HG03139 (cell line): ENCODE results near the gene BET1.
A peak's percentile ranks its signal among the peaks of the same experiment; 100 is the strongest.
"Not testable (repeated sequence)": the region's sequence is repeated elsewhere in the genome, so short reads cannot be mapped to it uniquely, and the experiment has no call there.

Experiments
- ATAC-seq: cut with Tn5 transposase; IDR thresholded peaks from one replicate; pipeline ENCODE4 v1.9.1; 2021; ENCODE audit not compliant: unreplicated experiment

BET1 gene, protein sequence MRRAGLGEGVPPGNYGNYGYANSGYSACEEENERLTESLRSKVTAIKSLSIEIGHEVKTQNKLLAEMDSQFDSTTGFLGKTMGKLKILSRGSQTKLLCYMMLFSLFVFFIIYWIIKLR

DNA sequence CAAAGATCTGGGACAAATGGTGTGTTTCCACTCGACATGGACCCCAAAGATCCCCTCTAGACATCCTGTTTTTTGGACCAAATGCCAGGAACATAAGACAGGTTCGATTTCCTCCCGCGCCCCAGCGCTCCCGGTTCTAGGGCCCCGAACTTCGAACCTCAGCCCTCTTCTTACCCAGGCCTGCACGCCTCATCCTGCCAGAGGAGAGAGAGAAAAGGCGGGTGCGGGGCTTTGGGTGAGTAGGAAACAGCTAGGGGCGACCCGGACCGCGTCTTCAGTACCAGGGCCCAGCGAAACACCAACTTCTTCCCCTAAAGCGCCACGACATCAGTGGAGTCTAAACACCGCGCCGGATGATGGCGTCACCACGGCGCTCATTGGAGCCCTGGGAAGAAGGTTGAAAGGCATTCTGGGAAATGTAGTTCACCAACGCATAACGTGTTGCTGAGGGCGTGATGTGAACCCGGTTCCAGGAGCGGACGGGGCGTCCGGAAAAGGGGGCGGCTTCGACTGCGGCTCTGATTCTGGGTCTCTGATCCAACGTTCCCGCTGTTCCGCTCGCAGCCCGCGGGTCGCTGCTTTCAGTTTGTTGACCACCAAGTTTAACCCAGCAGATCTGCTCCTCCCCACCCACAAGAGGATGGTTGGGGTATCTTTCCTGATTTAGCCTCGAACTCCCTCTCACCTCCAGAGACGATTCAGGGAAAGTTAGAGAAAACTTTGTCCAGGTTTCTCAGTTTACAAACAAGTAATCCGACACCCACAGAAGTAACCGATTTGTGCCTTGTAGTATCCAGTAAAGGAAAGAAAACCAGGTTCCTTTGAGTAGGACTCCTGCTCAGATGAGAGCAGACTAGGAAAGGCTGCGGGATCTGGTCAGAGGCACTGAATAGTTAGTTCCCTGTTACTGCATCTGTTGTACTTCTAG is at the start of gene BET1:
TSS of gene BET1 (minus strand) at position 332 of the 928 bp plus-strand sequence. CDS start at position 193, 139 bp downstream.
- ATAC-seq = peak; percentile 93

DNA sequence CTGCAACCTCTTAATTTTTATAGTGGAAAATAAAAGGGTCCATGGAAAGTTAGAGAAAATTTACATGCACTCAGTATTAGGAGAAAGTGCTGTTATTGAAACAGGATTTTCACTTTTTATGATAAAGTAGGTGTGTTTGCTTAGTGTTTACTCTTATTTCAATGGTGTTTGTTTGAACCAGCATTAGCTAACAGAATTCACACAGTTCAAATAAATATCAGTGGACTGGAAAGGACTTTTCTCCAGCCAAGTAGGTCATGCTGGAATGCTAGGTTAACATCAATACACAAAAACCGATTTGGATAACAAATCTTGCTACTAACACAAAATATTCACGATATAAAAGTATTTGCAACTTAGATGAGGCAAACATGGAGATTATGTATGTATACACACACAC is 49.4 kb upstream of the BET1 start:
- ATAC-seq = no peak

DNA sequence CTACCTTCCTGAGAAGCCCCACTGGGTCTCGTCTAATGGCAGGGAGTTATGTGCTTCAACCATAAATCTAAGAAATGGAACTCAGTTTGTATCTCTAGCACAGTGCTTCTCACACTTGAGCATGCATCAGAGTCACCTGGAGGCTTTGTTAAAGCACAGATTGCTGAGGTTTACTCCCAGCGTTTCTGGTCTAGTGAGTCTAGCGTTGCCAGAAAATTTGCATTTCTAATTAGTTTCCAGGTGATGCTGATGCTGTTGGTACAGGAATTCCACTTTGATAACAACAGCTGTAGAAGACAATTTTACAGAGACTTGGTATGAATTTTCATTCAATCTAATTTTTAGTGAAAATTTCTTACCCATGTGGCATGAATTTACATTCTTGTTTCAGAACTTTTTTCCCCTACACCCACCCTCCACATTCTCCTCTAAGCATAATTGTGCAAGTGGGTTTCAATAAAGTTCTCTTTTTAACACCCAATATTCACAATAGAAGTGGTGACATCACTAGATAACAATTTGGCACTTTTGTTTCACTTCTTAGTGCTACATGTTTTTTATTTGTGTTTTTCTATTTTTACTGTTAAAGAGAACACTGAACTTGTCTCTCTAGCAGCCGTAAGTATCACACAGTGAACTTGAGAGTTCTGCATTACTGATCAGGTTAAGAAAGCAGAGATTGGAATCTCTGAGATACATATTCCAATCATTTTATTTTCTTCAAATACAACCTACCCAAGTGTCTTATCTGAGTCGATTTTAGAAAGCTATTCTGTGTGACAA is 48.4 kb upstream of the BET1 start:
- ATAC-seq = peak; percentile 51

DNA sequence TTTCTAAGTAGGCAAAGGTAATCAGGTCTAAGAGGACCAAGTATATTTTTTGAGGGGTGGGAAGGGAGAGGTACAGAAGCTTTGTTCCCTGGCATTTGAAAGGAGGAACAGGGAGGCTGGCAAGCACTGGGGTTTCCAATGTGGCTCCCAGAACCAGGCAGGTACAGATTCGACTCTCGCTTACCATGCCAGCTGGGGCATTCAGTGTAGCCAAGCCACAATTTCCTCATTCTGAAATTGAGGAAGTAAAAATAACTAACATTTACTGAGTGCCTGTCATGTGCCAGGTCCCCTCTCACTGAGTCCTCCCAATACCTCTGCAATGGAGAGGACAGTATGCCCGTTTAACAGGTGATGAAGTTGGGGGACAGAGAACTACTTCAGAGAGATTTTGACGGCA is 45.9 kb upstream of the BET1 start:
- peak; percentile 74 for ATAC-seq

DNA sequence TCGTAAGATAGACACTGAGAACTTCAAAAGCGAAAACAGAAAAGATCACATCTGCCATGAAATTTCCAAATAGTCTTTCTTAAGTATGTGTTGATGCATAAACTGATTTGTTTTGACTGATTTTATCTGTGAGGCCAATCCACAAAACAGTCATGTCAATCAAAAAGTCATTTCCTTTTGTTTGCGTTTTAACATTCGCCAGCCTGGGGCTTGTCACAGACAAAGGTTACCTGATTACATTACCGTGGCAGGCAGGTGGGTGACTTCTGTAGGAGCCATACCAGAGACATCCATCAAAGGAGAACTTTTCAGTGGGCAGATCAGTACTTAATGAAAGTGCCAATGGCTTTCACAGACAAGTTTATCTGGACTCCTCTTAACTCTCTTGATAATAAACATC is 45.5 kb upstream of the BET1 start:
- peak; percentile 27 for ATAC-seq

DNA sequence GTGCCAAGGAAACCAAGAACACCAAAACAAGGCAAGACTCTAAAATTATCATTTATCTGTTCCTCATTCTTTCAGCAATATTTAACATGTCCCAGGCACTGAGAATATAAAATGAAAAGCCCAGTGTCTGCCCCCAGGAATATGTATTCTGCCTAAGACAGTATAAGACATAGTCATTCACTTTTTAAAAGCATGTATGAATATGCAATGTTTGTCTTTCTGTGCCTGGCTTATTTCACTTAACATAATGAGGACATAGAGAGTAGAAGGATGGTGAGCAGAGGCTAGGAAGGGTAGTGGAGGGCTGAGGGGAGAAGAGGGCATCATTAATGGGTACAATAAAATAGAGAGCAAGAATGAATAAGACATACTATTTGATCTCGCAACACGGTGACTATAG is 44.6 kb upstream of the BET1 start:
- no peak for ATAC-seq

DNA sequence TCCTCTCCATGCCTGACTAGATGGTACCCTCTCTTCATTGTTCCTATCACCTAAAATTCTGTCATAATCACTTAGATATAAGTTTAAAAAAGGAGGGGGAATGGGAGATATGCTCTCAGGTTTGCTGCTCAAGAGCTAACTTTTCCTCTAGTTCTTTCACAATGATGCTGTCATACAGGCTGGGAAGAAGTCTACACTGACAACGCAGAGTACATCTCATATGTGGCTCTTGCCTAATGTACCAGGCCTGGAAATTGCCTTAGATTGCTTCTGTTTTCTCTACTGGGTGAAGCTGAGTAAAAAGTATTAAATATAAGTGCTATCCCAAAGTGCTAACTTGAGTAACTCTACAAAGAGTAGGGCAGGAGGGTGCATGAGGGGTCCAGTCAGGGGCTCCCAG is 43.8 kb upstream of the BET1 start:
- no peak for ATAC-seq

DNA sequence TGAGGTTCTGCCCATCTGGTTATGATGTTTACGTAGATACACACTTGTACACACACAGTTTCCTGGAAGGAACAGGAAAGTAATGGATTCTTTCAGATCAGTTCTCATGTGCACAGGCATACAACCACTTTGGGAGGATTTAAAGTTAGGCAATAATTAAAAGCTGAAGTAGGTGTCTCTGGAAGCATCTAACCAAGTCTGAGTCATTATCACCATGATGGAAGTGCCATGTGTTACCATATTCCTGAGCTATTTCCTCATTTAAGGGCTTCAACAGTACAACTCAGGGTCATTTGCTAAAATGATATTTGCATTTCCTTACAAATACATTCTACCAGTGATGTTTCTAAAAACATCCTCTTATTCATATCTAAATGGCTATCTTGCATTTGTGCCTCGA is 41.4 kb upstream of the BET1 start:
- no peak for ATAC-seq

DNA sequence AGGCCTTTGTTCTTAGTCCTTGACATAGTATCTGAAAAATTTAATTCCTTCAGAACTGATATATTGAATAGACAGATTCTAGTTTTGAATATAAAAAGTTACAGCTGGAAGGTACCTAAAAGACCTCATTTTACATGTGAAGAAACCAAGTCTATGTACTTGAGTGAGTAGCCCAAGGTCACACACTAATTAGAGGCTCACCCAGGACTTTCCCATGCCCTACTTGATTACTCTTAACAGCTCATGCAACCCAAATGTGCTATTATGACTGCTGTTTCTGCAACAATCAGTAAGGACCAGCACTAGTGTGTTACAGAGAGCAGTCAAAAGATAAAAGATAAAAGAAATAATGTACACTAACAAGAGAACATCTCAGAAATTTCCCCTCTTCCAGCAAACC is 40.7 kb upstream of the BET1 start:
- no peak for ATAC-seq

DNA sequence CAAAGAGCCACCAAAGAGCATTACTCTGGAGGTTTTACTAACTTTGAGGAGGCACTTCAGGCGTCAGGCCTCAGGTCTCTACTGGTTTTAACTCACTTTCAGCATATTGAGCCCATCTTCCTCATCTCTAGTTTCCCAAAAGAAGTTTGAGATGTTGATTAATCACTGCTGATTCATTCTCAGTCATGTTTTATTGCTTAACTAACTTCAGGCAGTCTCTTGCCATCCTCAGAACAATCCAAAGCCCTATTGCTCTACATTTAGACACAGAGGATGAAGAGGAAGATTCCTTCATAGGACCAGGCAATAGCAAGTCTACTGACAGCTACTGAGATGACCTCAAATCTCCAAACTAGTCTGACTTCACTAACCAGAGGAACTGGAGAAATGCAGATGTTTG is 39.1 kb upstream of the BET1 start:
- no peak for ATAC-seq

DNA sequence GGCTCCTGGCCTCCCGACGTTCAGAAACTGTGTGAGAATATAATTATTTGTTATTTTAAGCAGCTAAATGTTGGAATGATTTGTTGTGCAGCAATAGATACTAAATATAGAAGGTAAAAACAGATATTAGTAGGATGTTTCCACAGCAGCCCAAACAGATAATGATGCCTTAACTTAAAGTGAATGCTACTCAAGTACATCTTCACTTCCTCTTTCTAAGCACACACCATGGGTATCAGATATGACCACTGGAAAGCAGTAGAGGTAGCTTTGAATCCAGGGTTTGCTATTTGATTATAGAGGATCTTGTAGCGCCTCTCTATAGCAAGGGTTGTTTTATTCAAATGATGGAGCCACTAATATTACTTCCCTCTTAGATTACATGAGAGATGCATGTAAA is 38.2 kb upstream of the BET1 start:
- peak; percentile 94 for ATAC-seq

DNA sequence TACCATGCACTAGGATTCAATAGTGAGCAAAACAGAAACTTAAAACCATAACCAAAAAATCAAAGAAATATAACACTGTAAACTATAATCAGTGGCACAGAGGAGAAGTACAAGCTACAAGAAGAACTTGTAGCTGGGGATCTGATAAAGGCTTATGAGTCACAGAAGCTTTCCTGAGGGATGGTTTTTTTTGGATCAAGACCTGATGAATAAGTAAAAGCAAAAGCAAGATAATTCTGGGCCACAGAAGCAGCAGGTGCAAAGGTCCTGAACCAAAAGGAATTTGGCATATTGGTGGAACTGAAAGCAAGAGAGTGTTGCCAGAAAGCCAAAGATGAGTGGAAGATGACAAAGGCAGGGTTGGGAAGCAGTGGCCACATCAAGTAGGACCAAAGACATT is 37.4 kb upstream of the BET1 start:
- ATAC-seq = no peak

DNA sequence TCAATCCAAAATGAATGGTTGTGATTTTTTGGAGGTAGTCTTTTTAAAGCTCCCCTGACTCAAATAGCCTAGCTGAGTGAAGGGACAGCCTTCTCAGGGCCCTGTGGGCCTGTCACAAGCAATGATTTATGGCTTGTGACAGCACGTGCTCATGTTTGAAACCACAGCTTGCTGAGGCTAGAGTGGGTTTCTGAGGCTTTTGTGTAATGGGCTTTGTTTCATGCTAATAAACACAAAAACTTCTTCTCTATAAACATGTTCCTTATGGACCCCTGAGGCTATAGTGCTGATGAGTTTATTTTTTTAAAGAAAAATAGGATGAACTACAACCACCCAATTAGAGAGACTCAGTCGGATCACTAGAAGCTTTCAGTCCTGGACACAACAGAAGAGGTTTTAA is 36.1 kb upstream of the BET1 start:
- ATAC-seq = no peak

DNA sequence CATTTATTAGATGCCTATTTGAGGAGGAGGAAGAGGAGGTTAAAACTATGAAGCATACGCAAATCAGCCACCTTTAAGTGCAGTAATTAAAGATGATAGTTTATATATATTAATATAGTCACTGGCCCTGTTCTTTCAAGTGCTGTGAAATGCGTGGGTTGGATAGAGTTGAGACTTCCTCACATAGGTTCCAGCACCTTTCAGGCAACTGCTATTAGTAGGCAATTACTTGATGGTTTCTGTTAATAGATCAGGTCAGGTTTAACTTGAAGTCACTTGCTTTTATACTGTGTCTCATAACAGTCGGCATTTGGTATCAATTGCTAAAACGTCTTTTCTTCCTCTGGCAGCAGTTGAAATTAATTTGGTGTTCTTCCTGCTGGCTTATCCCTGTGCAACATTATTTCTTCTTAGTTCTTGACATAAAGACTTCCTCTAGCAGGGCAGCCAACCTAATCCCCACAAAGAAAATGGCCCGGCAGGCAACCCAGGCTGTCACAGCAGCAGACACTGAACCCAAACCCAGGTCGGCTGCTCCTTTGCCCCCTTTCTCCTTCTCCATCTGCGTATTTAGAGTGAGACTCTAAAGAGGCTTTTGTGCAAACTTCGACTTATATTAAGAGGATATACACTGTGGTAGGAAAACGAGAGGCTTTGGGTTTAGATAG is 35.3 kb upstream of the BET1 start:
- no peak for ATAC-seq

DNA sequence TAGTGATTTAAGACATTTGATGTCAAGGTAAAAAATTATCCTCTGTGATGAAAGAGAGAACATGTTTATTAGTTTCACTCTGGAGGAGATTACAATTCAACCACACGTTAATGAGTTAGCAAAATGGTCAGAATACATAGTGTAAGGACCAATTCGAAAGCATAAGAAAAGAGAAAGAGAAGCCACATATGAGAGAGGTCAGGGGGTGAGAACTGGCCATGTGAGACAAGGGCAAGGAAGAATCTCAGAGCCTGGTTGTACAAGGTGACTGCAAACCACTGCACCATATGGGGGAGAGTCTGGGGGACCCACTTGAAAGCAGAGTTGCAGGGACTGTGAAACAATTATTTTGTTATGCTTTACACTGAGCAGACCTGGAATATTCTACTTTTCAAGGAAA is 27.7 kb upstream of the BET1 start:
- ATAC-seq = no peak

DNA sequence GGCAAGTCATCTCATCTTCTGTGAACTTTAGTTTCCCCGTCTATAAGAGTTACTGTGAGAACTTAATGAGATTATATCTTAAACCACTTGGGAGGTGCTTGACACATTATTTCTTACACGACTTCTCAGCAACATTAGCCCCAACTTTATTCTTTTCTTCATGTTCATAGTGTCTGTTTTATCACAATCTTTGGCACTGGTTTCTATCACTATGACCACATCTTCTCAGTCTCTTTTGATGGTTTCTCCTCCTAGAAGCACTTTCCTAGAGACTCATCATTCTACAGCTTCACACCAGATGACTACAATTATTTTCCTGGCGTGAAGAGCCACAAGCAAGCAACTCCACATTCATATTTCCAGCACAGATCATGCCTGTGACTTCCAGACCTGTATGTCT is 26.5 kb upstream of the BET1 start:
- ATAC-seq = no peak

DNA sequence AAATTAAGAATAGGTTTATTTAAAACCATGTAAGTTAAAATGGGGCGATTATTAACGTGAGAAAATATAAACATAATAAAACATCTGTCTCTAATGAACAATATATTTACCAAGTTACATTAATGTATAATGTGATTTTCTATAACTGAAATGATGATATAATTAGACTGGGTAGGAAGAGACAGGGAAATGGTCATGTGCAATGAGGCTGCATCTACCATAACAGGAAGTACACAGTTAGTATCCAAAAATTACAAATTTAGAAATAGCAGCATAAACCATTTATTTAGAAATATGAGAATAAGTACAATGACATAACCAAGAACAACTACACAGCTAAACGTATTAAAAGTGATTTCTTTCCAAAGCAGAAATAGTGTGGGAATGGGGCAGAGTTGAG is 25.8 kb upstream of the BET1 start:
- no peak for ATAC-seq

DNA sequence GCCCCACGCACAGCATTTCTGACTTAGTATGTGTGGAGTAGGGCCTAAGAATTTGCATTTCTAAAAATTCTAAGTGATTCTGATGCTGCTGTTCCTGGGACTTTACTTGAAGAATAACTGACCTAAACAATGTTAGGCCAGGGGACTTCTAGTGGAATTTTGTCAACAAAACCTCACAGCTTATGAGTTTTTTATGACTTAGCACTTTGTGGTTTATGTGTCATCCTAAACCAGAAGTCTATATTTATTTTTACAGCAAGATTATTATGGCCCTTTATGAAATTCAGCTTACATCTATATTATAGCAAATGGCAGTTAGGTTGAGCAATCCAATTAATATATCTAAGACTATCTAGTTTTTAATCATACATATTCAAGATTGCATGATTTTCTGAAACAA is 24.6 kb upstream of the BET1 start:
- ATAC-seq = no peak

DNA sequence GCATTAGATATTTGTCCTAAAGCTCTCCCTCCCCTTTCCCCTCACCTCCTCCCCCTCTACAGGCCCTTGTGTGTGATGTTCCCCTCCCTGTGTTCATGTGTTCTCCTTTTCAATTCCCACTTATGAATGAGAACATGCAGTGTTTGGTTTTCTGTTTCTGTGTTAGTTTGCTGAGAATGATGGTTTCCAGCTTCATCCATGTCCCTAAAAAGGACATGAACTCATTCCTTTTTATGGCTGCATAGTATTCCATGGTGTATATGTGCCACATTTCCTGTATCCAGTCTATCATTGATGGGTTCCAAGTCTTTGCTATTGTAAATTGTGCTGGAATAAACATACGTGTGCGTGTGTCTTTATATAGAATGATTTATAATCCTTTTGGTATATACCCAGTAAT is 22.5 kb upstream of the BET1 start:
- not testable (repeated sequence) for ATAC-seq

DNA sequence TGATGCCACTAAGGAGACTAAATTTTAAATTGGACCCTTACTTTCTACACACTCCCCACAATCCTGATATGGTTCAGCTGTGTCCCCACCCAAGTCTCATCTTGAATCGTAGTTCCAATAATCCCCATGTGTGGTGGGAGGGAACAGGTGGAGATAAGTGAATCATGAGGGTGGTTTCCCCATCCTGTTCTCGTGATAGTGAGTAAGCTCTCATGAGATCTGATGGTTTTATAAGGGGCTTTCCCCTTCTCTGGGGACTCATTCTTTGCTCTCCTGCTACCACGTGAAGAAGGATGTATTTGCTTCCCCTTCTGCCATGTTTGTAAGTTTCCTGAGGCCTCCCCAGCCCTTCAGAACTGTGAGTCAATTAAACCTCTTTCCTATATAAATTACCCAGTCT is 18.4 kb upstream of the BET1 start:
- peak; percentile 60 for ATAC-seq

DNA sequence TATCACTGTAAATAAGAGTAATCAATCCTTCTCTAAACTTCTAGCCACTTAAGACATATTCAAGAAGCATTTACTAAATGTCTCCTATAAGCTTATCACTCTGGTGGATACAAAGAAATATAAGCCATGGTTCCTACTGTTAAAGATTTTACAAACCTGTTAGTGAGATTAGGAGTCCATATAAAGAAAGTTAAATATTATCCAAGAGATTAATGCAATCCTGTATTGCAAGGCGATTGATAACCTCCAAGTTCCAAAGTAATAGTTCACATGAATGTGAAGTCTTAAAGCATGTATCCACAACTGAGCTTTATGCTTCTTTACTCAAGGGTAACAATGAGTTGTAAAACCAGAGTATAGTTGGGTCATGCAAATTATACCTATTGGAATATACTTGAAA is 12.6 kb upstream of the BET1 start:
- no peak for ATAC-seq
